GM21576 (cell line): ENCODE results near the gene P2RX2.

ENCODE experiments used
- ATAC-seq: cut with Tn5 transposase; IDR thresholded peaks from one replicate; pipeline ENCODE4 v1.9.1; 2021; ENCODE audit warnings: mild to moderate bottlenecking, moderate library complexity; ENCODE audit not compliant: unreplicated experiment

Gene P2RX2

DNA sequence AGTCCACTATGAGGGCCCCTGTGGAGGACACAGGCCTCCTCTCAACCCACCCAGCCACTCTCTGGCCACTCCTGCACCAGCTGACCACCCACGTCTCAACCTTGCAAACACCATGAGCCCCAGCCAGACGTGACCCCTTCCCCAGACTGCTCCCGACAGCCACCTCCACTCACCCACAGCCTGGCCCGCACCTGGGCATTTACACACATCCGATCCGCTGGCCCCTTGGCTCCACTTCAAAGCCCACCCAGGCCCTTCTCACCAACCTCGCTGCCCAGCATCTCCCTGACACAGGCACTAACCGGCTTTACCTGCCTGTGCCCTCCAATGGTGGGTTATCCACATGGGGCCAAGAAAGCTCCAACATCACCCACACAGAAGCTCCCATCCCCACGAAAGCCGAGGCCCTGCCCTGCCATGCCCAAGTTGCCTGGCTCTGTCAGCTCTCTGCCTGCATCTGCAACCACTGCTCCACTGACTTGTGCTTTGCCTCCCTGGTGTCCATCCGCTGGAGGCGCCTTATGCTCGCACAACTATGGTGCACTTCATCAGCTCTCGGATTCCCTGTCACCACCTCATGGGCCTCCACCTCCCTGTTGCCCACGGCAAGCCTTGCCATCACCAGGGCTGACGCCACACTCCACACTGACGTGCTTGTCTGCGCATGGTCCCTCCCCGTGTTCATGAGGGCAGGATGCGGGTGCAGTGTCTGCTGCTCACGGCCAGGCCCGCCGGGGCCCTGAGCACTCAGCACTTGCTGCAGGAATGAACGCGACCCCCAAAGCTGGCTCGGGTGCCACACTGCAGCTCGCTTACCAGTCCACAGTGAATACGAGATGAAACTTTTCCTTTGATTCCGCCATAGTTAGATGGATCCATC lies 16.7 kb downstream of the P2RX2 start:
- ATAC-seq, result no peak

DNA sequence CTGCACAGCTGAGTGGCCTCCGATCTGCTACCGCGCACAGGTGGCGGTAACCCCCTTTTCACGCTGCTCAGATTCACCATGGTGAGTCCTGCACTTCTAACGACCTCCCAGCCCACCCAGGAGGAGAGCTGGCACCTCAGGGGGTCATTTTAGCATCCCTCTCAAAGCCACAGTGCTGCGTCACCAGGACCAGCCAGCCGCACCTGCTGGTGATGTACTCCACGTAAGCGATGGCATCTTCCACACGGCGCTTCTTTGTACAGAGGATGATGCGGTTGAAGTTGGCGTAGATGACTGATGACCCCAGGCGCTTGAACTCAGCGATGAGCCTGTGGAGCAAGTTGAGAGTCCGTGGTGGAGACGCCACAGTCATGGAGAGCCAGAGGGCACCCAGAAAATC lies 19.2 kb downstream of the P2RX2 start:
- no peak for ATAC-seq

DNA sequence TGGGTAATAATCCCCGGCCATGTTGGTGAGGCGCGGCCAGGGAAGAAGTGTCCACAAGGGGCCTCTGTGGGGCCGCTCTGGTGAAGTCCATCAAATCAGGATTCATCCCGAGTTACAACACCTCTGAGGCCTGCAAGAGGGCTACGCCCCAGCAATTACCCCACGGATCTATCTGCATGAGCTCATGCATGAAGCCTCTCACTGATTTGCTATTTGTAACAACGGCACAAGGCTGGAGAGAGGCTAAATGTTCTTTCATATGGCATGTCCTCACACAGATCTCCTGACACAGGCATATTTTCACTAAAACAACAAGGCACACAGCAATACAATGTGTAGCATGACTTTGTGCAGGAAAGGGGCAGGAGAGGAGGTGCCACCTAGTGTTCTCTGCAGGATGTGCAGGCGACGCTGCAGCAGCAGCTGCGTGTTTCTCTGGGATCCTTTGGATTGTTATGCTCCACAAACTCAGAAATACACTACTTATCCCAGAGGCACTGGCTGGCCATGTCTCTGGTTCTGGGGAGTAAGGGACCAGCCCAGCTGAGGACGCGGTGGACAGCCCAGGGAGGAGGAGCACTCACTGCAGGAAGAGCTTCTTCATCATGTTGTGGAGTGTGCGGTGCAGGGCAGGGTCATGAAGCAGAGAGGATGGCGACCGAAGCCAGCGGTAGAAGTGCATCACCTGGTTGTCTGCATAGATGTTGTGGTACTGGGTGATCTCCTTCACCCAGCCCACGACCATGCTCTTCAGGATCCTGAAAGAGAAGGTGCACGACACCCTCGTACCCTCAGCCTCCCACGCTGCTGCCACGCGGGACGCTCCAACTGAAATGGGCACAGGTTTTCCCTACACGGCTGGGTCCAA lies 20.2 kb downstream of the P2RX2 start:
- no peak for ATAC-seq

DNA sequence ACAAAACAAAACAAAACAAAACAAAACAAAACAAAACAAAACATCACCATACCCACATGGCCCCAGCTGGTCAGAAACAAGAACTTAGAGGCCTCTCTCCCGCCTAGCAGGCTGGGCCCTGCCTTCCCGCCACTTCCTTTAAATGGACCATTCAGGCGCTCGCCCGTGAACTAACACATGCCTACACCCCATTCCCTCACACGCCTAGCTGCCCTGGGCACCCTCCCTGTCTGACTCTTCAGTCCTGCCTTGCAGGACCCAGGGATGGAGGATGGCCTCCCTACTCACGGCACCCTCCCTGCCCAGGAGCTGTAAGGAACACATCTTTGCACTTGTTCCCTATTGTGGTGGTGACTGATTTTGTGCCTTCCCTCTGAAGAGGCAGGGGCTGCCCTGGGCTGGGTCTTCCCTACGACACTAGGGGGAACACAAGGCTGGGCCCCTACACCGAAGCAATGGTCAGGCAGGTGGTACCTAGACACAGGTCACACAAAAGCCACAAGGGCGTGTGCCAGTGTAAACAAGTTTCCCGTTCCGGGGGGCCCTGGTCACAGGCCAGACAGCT lies 21.5 kb downstream of the P2RX2 start:
- ATAC-seq, result no peak

- no peak for ATAC-seq
Observed at GRCh38 chr12:132640936-132641335, 22.4 kb downstream of the P2RX2 start.

- no peak for ATAC-seq
Observed at GRCh38 chr12:132641811-132642650, 23.5 kb downstream of the P2RX2 start.

DNA sequence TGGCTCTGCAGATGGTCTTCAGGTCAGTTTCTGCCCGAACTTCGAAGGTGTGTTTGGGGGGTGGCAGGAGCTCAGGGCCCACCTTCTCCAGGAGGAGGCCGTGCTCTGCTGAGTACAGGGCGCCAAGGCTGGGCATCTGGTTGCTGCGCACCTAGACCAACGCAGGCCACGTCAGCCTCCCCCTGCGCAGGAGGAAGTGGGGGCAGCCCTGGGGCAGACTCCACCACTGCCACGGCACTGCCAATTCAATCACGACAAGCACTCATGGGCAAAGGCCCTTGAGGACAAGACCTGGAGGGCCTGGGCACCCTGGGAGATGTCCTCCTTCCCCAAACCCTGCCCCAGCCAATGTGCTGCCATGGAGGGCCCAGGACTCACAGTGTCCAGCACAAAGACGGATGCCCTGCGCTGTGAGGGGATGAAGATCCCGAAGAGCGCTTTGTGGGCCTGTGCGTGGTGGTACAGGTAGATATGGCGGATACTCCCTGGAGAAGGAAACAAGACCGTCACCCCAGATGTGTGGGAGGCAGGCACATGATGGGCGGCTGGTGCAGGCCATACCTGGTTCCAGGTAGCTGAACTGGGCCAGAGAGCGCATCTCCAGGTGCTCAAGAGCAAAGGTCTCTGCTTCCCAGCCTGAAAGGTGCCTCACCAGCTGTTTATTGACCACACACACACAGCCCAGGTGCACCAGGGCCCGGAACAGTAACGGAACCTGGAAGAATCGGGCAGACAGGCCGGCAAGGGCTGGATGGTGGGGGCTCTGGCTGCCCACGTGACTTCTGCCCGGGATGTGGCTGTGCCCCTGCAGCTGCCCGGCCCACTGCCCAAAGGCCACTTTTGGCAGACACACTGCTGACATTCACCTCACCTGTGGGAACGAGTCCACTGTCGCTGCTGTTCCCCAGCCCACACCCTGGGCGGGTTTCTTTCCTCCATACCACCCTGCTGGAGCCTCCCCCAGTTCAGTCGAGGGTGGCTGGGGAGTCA lies 24.6 kb downstream of the P2RX2 start:
- ATAC-seq, result no peak

GRCh38 chr12:132646850-132647249 lies 28.3 kb downstream of the P2RX2 start:
- ATAC-seq, result no peak

GRCh38 chr12:132647858-132648257 lies 29.3 kb downstream of the P2RX2 start:
- no peak for ATAC-seq

DNA sequence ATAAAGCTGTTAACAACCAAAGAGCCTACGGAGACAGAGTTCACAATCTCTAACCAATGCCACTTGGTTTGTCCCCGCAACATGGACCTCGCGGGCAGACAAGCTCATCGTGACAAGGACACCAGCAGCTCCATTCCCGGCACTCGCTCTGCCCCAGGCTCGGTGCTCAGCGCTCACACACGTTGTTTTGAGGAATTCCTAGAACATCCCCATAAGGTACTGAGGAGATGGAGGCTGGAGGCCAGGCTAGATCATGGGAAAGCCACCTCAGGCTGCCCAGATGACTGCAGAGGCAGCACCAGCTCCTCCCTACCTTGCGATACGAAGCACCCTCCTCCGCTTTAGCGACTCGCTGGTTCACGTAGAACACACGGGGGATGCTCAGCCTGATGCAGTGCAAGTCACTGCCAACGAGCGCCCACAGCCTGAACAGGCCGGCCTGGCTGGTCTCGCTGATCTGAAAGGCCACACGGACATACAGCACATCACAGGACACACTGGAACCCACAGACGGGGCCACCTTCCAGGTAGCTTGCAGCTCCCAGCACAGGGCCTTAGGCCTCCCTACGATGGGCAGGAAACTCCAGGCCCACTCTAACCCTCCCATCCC lies 30.1 kb downstream of the P2RX2 start:
- no peak for ATAC-seq

DNA sequence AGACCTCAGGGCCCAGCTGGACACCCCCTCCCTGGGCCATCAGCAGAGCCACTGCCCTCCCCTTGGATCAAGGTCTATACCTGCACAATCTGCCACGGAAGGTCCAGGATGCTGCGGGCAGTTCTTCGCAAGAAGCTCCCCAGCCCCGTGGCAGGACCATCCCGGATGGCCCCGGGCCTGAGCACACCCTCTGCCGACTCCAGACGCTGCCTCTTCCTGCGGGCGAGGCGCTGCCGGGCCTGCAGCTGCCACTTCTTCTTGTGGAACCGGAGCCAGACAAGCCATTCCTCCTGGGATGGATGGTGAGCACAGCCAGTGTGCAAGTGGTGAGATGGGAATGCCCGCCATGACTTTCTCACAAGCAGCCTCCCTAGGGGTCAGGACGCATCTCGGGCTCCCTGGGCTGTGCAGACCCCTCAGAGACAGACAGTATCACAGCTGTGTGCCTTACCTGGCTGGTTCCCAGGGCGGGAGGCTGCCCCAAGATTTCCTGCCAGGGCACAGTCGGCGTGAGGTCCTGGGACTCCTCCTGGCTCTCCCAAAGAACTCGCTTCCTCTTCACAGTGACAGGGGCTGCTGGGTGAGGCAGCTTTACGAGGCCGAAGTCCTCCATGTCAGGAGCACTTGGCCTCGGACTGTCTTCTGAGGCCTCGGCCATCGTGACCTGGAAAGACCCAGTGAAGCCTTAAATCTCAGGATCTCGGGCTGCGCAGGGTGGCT lies 30.8 kb downstream of the P2RX2 start:
- ATAC-seq, result no peak

GRCh38 chr12:132651444-132652100 lies 33.0 kb downstream of the P2RX2 start:
- ATAC-seq, result no peak

- ATAC-seq, result no peak
Observed at GRCh38 chr12:132653567-132654290, 35.2 kb downstream of the P2RX2 start.

DNA sequence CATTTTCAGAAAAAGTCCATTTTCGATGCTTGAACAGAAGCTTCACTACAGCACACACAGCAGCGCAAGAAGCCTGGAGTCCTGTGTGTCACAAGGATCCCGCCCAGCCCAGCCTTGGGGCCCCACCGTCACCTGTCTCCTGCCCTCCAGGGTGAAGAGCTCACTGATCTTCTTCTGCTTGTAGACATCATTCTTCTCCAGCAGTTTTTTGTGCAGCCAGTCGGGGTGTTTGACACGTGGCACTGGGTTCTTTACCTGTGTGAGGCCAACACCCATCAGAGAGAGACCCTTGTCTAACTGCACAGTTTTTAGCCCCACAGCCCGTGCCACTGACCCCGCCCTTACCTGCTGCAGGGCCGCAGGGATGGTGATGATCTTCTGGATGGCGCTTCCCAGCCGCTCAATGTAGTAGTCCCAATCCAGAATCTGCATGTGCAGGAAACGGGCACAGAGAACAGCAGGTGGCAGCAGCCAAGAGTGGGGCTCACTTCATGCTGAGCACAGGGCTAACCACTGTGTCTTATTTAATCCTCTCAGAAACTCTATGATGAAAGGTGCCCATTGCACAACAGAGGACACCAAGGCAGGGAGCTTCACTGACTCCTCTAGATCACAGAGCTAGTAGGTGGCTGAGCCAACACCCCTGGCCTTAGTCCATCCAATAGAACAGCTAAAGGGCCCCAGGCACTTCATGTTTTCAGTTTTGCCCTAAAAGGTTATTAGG lies 38.6 kb downstream of the P2RX2 start:
- ATAC-seq, result no peak

DNA sequence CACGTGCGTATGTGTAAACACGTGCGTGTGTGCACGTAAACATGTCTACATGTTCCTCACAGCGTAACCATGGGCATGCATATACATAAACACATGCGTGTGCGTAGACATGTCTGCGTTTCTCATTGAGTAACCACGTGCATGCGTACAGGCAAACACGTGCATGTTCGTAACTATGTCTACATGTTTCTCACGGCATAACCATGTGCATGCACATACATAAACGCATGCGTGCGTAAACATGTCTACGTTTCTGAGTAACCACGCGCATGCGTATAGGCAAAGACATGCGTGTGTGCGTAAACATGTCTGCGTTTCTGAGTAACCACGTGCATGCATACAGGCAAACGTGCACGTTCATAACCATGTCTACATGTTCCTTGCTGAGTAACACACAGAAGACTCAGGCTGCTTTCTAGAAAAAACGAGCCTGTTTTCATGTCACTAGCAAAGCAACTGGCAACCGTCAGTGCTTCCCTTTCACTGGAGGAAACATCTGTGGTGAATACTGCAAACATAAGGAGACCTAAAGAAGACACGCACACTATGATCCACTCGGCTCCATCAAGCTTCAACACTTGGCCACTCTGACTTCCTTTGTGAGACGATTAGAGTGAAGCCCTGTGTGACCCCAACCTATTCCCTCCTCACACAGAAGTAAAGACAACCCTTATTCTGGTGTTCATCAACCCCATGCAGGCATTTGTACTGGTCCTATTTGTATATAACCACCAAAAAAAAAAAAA lies 39.7 kb downstream of the P2RX2 start:
- no peak for ATAC-seq

- ATAC-seq, result no peak
Observed at GRCh38 chr12:132659146-132659545, 40.6 kb downstream of the P2RX2 start.
